Measurements from ENCODE around the gene TEAD1. TPM values are rescaled to one million over a fixed set of nuclear protein-coding genes. Genes with fewer than 3 reads are reported as not detected.

TEAD1 gene
- total RNA-seq, 2 experiments from 2014 or later, result 5.6 to 10.8 TPM

GRCh38 chr11:12824281-12825041 is 150.2 kb downstream of the TEAD1 start:
- Histone ChIP-seq H3K36me3 (ENCODE audit: insufficient read depth, low read length) (no peaks in the 10 kb centered on the region), H3K27ac (ENCODE audit: low read depth, low read length, poor library complexity, severe bottlenecking) (no peak overlapping the region), H4K20me1 (ENCODE audit: insufficient read depth, low read length) (no peaks in the 10 kb centered on the region), H3K4me3 (ENCODE audit: low read depth, low read length, poor library complexity, severe bottlenecking) (no peak overlapping the region), H2AFZ (ENCODE audit: low read length) (no peak overlapping the region), H3K9me2 (ENCODE audit: insufficient read depth, low read length) (no peaks in the 10 kb centered on the region), H3K4me1 (ENCODE audit: insufficient read depth, low read length, poor library complexity, severe bottlenecking) (peaks cover 19% of the 10 kb centered on the region), H3K9me3 (ENCODE audit: low read length) (0 out of 2 replicates have a peak, but pooled peaks cover 4% of the 10 kb centered on the region), H3K4me2 (ENCODE audit: low read length) (no peak overlapping the region), H3K79me2 (ENCODE audit: insufficient read depth, low read depth, low read length) (no peaks in the 10 kb centered on the region)
- DNase-seq (ENCODE audit: low spot score), result no peak
- POLR2A ChIA-PET, result no interaction called here
- intact Hi-C loops (cut with micrococcal nuclease; ENCODE audit: unreplicated experiment), result no loop called here
- BruUV-seq (replicated peaks), result no TSS peak
- TF ChIP-seq EZH2phosphoT487 (IDR thresholded peaks at IDR 0.05; ENCODE audit: borderline replicate concordance, low read depth, low read length), result no peak
- TF ChIP-seq, protein P1, sequence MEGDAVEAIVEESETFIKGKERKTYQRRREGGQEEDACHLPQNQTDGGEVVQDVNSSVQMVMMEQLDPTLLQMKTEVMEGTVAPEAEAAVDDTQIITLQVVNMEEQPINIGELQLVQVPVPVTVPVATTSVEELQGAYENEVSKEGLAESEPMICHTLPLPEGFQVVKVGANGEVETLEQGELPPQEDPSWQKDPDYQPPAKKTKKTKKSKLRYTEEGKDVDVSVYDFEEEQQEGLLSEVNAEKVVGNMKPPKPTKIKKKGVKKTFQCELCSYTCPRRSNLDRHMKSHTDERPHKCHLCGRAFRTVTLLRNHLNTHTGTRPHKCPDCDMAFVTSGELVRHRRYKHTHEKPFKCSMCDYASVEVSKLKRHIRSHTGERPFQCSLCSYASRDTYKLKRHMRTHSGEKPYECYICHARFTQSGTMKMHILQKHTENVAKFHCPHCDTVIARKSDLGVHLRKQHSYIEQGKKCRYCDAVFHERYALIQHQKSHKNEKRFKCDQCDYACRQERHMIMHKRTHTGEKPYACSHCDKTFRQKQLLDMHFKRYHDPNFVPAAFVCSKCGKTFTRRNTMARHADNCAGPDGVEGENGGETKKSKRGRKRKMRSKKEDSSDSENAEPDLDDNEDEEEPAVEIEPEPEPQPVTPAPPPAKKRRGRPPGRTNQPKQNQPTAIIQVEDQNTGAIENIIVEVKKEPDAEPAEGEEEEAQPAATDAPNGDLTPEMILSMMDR (conservative IDR thresholded peaks at IDR 0.05; ENCODE audit: low read length), result no peak
- CTCF ChIA-PET (ENCODE audit: unreplicated experiment), result no interaction called here

DNA sequence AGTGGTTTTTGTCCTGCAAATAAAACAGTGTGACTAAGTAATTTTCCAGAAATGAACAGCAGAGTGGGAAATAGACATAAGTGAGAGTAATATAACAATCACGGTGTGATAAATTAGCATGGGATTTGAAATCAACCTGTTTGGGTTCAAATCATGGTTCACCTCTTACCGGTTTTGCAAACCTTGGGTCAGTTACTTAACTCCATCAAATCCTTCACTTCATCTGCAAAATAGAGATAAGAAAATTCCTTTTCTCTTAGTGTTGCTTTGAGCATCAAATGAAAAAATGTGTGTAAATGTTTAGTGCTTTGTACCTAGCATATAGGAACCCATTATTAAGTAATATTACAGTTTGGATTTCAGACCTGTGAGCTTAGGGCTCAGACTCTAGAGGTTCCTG is 152.2 kb downstream of the TEAD1 start:
- H3K4me2 ChIP-seq (ENCODE audit: low read length), result no peak overlapping the region
- H3K4me3 ChIP-seq (ENCODE audit: low read depth, low read length, poor library complexity, severe bottlenecking), result no peak overlapping the region
- no peak overlapping the region for H2AFZ ChIP-seq (ENCODE audit: low read length)
- H3K9me2 ChIP-seq (ENCODE audit: insufficient read depth, low read length), result no peaks in the 10 kb centered on the region
- no peaks in the 10 kb centered on the region for H4K20me1 ChIP-seq (ENCODE audit: insufficient read depth, low read length)
- H3K36me3 ChIP-seq (ENCODE audit: insufficient read depth, low read length), result no peaks in the 10 kb centered on the region
- no peak for DNase-seq (ENCODE audit: low spot score)
- ChIA-PET POLR2A (interaction anchor here (0.9 kb wide), 1 partner anchor 16 kb away, joined by 4 read pairs; no protein-coding TSS in a partner anchor), CTCF (ENCODE audit: unreplicated experiment) (no interaction called here)
- no TSS peak for BruUV-seq (replicated peaks)
- peaks cover 21% of the 10 kb centered on the region for H3K4me1 ChIP-seq (ENCODE audit: insufficient read depth, low read length, poor library complexity, severe bottlenecking)
- no peaks in the 10 kb centered on the region for H3K79me2 ChIP-seq (ENCODE audit: insufficient read depth, low read depth, low read length)
- intact Hi-C loops (cut with micrococcal nuclease; ENCODE audit: unreplicated experiment), result no loop called here
- H3K9me3 ChIP-seq (ENCODE audit: low read length), result 0 out of 2 replicates have a peak, but pooled peaks cover 4% of the 10 kb centered on the region
- no peak overlapping the region for H3K27ac ChIP-seq (ENCODE audit: low read depth, low read length, poor library complexity, severe bottlenecking)
- TF ChIP-seq, protein P1 (conservative IDR thresholded peaks at IDR 0.05; ENCODE audit: low read length), result no peak
- TF ChIP-seq EZH2phosphoT487 (IDR thresholded peaks at IDR 0.05; ENCODE audit: borderline replicate concordance, low read depth, low read length), result no peak

- DNase-seq (ENCODE audit: low spot score), result no peak
- H2AFZ ChIP-seq (ENCODE audit: low read length), result no peak overlapping the region; the same call in 1 of the 2 replicates
These were observed 153.1 kb downstream of the TEAD1 start for GRCh38 chr11:12827369-12827768.

More at GRCh38 chr11:12827369-12827768, 153.1 kb downstream of the TEAD1 start:
- H3K79me2 ChIP-seq (ENCODE audit: insufficient read depth, low read depth, low read length), result no peaks in the 10 kb centered on the region
- CTCF ChIA-PET (ENCODE audit: unreplicated experiment), result no interaction called here
- H3K9me3 ChIP-seq (ENCODE audit: low read length), result 0 out of 2 replicates have a peak, but pooled peaks cover 4% of the 10 kb centered on the region
- POLR2A ChIA-PET, result no interaction called here
- H4K20me1 ChIP-seq (ENCODE audit: insufficient read depth, low read length), result no peaks in the 10 kb centered on the region
- H3K27ac ChIP-seq (ENCODE audit: low read depth, low read length, poor library complexity, severe bottlenecking), result no peak overlapping the region
- H3K4me3 ChIP-seq (ENCODE audit: low read depth, low read length, poor library complexity, severe bottlenecking), result no peak overlapping the region
- H3K36me3 ChIP-seq (ENCODE audit: insufficient read depth, low read length), result no peaks in the 10 kb centered on the region
- H3K9me2 ChIP-seq (ENCODE audit: insufficient read depth, low read length), result no peaks in the 10 kb centered on the region
- intact Hi-C loops (cut with micrococcal nuclease; ENCODE audit: unreplicated experiment), result no loop called here
- no TSS peak for BruUV-seq (replicated peaks)
- H3K4me2 ChIP-seq (ENCODE audit: low read length), result peak overlapping the region; percentile 55; the same call in 1 of the 2 replicates
- peaks cover 21% of the 10 kb centered on the region for H3K4me1 ChIP-seq (ENCODE audit: insufficient read depth, low read length, poor library complexity, severe bottlenecking)
- TF ChIP-seq, protein P1 (conservative IDR thresholded peaks at IDR 0.05; ENCODE audit: low read length), result no peak
- TF ChIP-seq EZH2phosphoT487 (IDR thresholded peaks at IDR 0.05; ENCODE audit: borderline replicate concordance, low read depth, low read length), result no peak
